Stimulated activated CD4-positive, alpha-beta T cell treated with anti-CD3 and anti-CD28 coated beads, Interleukin-2, amount 100 ng/mL, for 24 hours (primary cell): ENCODE measurements around the gene FIGNL2.
A peak's percentile ranks its signal among the peaks of the same experiment; 100 is the strongest.
"Not testable (repeated sequence)": the region's sequence is repeated elsewhere in the genome, so short reads cannot be mapped to it uniquely, and the experiment has no call there.

Experiments
- DNase-seq, 2 donors: peaks; one replicate each; pipeline ENCODE4 v3.0.0-alpha.2; 2020

FIGNL2 gene, protein sequence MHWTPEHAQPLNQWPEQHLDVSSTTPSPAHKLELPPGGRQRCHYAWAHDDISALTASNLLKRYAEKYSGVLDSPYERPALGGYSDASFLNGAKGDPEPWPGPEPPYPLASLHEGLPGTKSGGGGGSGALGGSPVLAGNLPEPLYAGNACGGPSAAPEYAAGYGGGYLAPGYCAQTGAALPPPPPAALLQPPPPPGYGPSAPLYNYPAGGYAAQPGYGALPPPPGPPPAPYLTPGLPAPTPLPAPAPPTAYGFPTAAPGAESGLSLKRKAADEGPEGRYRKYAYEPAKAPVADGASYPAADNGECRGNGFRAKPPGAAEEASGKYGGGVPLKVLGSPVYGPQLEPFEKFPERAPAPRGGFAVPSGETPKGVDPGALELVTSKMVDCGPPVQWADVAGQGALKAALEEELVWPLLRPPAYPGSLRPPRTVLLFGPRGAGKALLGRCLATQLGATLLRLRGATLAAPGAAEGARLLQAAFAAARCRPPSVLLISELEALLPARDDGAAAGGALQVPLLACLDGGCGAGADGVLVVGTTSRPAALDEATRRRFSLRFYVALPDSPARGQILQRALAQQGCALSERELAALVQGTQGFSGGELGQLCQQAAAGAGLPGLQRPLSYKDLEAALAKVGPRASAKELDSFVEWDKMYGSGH

DNA sequence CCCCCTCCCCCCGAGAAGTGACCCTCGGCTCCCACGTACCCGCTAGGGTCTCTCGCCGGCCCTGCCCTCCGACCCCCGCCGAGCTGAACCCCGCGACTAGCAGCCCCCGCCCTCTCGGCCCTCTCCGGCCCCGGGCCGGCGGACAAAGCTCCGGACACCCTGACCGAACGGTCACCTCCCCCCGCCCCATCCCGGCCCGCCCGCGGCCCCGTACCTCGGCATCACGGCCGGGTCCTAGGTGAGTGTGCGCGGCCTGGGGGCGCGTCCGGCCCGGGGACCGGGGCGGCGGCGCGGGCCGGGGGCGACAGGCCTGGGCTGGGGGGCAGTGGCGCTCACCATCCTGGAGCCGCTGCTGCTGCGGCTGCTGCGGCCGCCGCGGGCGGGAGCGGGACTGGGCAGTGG, at the start of gene FIGNL2:
TSS of gene FIGNL2 (minus strand) at position 393 of the 402 bp plus-strand sequence. CDS start 26,305 bp downstream, outside the sequence.
- no peak for DNase-seq

DNA sequence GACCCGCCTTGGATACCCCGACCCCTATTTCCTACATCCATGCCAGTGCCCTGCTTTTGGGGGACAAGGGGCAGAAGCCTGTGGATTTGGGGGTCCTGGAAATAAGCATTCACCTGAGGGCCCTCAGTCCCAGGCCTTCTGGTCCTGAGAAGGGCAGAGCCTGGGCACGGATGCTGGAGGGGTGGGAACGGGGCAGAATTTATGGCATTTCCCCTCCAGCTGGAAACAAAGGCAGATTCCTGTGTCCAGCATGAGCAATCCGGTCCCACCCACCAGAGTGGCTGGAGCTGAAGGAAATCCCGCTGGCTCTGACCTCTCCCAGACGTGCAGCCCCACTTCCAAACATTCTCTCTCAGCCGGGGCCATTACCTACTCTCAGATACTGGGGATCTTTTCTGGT, 48.7 kb upstream of the FIGNL2 start:
- no peak for DNase-seq

DNA sequence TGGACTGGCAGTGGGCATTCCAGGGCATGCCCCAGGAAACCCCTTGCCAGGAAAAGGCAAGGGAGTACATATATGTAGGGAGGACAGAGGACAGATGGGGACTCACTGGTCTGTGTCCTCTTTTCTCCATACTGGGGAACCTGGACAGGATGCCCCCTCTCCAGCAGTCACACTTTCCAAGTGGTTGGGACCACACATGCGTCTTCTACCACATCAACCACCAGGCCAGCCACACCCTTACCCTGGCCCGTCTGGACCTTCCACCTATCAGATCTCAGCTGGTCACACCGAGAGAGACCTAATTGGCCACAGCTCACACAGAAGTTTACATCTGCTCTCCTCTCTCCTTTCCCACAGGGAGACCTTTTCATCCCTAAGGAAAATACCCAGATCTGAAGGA, 47.7 kb upstream of the FIGNL2 start:
- no peak for DNase-seq

DNA sequence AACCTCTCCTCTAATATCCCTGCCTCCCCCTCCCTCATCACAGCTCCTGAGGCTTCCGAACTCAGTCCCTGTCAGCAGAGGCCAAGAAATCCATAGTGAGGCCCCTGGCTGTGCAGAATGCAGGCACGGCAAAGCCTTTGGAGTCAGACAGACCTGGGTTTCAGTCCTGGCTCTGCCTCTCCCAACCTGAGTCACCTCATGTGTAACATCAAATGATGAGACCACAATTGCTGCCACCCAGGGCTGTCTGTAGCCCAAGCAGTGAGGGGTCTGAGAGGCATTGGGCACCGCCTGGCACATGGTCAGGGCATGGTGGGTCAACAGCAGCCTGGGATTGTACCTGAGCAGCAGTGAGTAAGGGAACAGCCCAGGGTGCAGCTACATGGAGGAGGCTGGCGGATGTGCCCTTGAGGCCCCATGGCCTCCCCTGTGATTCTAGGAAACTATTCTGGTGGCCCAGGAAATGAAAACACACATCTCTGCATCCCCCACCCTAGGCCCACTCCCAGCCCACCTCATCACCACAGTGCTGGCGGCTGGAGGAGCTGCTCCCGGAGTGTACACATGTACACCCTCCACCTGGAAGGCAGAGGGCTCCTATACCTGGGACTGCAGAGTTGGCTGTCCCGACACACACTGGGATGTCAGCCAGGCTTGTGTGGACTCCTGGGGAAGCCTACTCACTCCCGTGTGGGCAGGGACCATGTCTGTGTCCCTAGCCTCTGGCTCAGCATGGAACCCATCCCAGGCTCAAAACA, 47.0 kb upstream of the FIGNL2 start:
- no peak for DNase-seq

DNA sequence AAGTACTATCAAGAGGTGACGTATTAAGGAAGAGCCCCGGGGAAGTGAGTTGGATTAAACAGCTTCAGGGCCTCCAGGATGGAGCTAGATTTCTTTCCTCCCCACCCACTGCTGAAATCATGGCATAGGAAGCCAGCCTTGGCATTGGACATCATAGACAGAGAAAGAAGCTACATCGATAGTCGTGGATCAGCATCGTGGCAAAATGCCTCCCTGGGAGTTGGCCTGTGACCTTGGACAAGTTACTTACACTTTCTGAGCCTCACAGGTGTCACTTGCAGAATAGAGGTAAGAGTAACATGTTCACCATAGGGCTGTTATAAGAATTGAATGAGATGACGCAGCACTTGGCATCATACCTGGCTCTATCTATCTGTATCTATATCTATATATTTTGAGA, 45.3 kb upstream of the FIGNL2 start:
- DNase-seq: no peak

DNA sequence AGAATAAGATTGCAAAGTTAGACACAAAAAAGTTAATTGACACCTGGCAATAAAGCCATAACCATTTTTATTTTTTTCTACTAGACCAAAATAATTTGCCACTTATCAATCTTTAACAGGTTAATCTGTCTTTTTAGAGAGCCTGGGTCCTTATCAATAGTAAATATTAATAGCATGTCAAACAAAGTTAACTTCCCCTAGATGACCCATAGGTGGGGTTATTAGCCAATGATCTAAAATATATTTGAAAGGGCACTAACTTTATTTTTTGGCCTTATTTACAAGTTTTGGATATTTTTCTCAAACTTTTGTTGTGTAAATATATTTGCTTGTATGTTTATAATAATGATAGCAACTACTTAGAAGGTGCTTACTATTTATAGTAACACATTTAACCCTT, 43.3 kb upstream of the FIGNL2 start:
- no peak for DNase-seq

DNA sequence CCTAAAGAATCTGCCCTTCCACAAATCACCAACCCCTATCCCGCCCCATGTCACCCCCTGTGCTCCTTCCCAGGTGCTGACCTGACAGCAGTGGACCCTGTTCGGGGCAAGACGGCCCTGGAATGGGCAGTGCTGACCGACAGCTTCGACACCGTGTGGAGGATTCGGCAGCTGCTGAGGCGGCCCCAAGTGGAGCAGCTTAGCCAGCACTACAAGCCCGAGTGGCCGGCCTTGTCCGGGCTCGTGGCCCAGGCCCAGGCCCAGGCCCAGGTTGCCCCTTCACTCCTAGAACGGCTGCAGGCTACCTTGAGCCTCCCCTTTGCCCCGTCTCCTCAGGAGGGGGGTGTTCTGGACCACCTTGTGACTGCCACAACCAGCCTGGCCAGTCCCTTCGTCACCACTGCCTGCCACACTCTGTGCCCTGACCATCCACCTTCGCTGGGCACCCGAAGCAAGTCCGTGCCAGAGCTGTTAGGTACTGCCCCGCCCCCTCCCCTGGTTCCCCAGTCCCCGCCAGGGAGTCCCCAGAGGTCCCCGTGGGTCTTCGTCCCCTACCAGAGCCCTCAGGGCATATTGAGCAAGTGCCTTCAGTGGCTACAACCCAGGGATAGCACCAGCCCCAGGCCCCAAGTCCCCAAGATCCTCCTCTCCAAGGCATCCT, 42.1 kb upstream of the FIGNL2 start:
- DNase-seq: no peak

DNA sequence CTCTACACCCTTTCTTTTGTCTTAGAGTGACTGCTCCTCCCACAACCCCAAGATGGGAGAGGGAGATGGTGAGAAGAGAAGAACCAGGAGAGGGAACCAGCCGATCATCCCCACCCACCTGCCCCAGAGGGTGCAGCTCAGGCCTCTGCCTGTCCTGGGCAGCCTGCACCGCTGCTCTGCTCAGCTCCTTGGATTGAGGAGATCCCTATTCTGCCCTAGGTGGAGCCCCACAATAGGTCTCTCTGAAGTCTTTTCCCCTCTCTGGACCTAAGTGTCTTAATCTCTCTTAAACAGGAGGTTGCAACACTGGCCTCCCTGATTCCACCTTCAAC, 41.6 kb upstream of the FIGNL2 start:
- DNase-seq: no peak

DNA sequence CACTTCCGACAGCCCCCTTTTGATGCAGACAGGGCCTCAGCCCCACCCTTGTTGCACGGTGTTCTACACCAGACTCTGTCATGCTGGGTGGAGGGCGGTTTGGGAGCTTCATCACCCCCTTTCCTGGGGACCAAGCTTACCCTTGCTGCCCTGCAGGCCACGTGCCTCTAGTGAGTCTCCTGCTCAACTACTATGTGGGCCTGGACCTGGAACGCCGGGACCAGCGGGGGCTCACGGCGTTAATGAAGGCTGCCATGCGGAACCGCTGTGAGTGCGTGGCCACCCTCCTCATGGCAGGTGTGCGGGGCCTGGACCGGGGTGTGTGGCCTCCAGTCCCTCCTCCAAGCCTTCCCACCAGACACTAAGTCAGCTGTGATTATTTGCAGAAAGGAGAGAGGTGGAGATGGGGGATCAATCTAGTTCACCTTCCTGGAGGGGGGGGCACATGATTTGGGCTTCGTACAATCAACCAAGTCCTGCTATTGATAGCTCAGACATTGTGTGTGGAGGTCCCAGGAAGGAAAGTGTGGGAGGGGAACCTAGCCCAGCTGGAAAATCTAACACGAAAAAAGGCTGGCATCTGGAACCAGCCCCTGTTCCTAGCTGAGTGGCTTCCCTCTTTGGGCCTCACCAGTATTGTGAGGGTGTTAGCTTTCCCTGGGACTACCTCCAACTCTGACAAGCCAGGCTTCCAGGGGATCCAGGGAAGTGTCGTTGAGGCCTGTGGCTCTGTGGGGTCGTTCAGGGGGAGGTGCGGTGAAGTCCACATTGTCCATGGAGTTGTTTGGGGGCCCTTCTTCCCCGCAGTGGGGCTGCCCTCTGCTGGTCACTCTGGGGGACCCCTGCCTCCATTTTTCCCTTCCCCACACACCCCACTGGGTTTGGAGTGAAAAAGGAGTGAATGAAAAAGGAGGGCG, 41.0 kb upstream of the FIGNL2 start:
- DNase-seq: no peak

DNA sequence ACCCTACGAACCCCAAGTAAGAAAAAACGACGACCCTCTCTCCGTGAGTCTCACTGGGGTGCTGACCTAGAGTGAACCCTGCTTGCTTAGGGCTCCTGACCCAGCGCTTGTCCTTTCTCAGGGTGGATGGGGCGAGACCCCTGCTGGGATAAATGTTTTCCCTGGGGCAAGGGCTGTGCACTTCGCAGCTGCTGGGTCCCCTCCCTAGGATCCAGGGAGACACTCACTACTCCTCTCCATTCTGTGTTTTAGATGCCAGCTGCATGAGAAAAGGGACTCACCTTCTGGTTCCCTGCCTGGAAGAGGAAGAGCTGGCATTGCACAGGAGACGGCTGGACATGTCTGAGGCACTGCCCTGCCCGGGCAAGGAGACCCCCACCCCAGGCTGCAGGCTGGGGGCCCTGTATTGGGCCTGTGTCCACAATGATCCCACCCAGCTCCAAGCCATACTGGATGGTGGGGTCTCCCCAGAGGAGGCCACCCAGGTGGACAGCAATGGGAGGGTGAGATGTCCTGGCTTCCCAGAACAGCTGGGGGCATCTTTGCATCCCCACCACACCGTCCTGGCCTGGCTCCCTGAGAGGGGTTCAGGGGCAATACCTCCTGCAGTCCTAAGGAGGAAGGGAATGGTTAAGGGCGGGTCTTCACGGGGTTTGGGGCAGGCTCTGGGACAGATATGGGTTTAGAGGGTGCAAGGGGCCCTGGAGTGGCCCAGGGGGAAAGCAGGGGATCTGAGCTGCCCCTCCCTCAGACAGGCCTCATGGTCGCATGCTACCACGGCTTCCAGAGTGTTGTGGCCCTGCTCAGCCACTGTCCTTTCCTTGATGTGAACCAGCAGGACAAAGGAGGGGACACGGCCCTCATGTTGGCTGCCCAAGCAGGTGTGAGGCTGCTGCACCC, 40.0 kb upstream of the FIGNL2 start:
- no peak for DNase-seq

DNA sequence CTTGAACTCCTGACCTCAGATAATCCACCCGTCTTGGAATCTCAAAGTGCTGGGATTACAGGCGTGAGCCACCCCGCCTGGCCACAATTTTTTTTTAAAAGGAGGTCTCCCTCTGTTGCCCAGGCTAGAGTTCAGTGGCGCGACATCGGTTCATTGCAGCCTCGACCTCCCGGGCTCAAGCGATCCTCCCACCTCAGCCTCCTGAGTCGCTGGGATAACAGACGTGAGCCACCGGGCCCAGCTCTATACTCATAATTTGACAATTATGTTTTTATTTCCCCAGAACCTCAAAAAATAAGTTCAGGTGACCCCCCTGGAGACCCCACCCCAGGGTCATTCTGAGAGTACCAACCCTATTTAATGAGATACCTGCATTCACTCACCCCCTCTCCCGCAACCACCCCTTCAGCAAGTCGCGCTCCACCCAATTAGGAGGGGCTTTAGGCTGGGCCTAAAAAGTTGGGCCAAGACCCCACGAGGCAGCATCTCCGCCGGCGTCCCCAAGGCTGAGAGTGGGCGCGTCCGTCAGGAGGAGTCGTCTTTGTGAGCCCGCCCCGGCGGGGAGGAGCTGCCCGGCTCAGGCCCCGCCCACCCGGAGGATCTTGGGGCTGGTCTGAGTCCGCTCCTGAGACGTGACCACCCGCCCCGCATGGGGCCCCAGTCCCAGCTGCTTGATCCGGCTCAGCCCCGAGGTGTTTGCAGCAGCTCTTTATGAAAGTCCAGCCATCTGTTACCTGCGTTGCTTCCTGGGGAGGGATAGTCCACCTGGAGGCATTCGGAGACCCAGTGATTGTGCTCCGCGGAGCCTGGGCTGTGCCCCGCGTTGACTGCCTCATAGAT, 39.2 kb upstream of the FIGNL2 start, which contains the start of gene ANKRD33:
TSS of gene ANKRD33 (plus strand) at position 628 of the 840 bp plus-strand sequence. CDS start at position 712, 84 bp downstream.
- DNase-seq: peak in 1 of 2 donors; percentile 24

DNA sequence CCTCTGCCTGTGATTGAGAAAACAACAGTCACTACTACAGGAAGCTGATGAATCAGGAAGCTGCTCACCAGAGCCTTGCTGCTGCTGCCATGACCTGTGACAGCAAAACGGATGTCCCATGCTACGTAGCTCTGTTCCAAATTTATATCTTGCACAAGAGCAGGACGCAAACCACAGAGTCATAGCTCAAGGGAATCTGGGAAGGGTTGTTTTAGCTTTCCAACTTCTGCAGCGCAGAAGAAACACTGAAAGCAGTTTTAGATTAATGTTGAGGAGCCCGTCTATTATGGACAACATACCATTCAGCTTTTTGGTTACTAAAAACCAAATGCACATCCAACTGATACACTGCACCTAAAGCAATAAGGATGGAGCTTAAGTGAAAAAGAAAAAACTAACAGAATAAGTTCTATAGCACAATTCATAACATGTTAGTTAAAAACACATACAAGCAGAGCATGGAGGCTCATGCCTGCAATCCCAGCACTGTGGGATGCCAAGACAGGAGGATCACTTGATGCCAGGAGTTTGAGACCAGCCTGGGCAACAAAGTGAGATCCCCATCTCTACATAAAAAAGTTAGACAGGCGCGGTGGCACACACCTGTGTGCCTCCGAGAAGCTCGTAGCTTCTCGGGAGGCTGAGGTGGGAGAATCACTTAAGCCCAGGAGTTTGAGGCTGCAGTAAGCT, 37.6 kb upstream of the FIGNL2 start:
- peak in 1 of 2 donors; percentile 24 for DNase-seq

DNA sequence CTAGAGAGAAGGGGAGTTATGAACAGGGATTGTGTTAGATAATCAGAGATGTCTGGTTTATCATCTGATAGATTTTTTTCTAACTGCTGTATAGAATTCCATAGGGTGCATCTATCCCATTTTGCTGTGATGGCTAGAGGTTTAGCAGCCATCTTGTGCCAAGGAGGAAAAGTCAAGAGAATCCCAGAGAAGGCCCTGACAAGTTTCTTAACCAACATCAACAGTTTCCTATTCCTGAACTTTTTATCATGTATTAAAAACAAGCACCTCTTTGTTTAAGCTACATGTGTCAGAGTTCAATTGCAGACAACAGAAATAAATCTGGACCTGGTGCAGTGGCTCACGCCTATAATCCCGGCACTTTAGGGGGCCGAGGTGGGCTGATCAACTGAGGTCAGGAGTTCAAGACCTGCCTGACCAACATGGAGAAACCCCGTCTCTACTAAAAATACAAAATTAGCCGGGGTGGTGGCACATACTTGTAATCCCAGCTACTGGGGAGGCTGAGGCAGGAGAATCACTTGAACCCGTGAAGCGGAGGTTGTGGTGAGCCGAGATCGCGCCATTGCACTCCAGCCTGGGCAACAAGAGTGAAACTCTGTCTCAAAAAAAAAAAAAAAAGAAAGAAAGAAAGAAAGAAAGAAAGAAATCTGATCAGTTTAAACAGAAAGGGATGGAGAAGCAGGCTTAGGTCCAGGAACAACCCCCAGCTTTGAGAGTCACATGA, 36.9 kb upstream of the FIGNL2 start:
- not testable (repeated sequence) for DNase-seq

DNA sequence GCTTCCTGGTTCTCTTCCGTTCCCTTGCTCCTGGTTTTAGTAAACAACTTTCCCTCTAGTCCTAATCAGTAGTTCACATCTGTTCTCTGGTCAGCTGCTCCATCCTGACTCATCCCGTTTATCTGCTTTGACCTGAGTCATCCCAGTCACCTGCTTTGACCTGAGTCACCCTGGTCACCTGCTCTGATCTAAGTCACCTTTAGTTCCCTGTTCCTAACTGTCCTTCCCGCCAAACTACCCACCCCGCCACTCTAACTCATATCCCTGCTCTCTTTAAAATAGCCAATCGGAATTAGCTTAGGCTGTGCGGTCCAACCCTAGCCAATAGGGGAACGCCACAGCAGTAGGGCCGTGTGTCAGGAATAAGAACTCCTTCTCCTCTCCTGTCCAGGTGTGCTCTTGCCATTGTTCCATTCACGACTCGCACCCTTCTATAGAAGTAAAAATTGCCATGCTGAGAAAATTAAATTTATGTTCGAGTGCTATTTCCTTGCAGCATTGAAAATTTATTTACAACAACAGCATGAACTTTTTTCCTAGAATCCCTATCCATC, 36.2 kb upstream of the FIGNL2 start:
- DNase-seq: no peak

DNA sequence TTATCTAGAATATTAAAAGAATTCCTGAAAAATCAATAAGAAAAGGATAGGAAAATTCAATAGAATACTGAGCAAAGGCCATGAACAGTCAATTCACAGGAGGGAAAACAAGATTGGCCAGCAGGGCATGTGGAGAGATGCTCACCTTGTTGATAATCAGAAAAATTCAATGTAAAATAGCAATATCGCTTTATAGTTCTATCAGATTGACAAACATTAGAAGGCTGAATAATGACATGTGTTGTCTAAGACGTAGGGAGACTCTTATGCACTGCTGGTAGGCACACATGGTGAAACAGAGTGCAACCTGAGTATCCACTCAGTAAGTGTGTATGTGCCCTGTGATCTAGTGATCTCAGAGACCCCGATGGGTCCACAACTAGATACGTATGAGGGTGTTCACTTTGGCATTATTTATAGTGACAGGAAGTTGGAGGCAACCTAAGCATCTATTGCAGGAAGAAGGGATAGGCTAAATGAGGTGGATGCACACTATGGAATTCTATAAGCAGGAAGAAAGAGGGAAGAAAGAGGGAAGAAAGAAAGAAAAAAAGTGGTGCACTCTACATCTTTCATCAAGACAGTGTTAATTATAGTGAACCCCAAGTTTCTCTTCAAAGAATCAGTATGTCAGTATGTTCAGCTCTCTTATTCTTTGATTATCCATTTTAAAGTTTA, 35.6 kb upstream of the FIGNL2 start:
- no peak for DNase-seq

DNA sequence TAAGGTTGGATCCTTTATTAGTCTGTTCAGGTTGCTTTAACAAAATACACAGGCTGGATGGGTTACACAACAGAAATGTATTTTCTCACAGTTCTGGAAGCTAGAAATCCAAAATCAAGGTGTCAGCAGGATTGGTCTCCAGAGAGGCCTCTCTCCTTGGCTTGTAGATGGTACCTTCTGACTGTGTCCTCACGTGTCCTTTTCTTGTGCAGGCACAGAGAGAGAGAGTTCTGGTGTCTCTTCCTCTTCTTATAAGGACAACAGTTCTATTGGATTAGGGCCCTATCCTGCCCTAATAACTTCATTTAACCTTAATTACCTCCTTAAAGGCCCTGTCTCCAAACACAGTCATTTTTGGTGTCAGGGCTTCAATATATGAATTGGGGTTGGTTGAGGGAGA, 34.8 kb upstream of the FIGNL2 start:
- DNase-seq: no peak

DNA sequence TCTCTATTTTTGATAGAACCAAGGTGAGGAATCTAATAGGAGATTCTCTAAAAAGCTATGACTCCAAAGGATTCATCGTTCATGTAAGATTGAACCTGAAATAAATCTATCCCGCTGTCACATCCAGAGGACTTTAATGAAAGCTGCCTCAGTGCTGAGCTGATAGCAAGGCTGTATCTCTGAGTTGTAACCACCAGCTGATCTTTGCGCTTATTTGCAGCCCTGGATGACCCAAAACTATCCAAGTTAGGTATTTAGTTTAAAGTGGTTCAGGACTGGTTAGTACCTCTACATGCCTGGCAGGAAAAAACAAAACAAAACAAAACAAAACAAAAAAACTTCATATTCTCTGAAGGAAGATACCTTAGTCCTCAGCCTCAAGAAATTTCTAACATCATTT, 30.6 kb upstream of the FIGNL2 start:
- DNase-seq: no peak

DNA sequence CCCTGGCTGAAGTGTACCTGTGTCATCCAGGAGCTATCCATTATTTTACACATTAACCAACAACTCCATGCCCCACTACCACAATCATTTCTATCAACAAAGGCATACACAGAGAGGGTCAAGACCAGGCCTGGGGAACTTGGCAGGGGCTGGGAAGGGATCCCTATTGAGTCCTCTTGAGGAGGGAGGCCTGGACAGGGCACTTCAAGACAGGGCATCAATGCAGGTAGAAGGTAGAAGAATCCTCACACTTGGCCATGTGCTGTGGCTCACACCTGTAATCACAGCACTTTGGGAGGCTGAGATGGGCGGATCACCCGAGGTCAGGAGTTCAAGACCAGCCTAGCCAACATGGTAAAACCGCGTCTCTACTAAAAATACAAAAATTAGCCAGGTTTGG, 26.0 kb upstream of the FIGNL2 start:
- no peak for DNase-seq
